ENCODE results near the gene SEMA3C. TPM values are rescaled to one million over a fixed set of nuclear protein-coding genes. Genes with fewer than 3 reads are reported as not detected.

Gene SEMA3C
- total RNA-seq, 1 donor from 2014 or later = 67.8 TPM

DNA sequence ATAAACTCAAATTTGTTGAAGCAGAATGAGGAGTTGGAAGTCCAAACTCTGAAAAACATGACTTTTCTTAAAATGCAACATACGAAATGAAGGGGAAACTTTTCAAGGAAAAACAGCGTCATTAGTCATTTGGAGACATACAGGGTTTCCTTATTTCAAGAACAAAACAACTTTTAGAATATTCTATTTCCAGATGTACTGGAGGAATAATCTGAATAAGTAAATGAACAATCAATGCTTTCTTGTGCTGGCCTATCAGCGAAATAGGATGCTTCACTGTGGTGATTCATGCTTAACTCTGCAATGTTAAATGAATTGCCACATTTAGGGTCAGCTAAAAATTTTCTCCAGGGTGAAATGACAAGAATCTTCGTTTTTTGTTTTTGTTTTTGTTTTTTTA, 114.3 kb downstream of the SEMA3C start:
- no peak overlapping the region for H3K4me3 Mint-ChIP-seq
- TF ChIP-seq, protein P1, sequence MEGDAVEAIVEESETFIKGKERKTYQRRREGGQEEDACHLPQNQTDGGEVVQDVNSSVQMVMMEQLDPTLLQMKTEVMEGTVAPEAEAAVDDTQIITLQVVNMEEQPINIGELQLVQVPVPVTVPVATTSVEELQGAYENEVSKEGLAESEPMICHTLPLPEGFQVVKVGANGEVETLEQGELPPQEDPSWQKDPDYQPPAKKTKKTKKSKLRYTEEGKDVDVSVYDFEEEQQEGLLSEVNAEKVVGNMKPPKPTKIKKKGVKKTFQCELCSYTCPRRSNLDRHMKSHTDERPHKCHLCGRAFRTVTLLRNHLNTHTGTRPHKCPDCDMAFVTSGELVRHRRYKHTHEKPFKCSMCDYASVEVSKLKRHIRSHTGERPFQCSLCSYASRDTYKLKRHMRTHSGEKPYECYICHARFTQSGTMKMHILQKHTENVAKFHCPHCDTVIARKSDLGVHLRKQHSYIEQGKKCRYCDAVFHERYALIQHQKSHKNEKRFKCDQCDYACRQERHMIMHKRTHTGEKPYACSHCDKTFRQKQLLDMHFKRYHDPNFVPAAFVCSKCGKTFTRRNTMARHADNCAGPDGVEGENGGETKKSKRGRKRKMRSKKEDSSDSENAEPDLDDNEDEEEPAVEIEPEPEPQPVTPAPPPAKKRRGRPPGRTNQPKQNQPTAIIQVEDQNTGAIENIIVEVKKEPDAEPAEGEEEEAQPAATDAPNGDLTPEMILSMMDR (conservative IDR thresholded peaks at IDR 0.05) = no peak
- H3K9me3 Mint-ChIP-seq = peaks cover 2% of the 10 kb centered on the region

DNA sequence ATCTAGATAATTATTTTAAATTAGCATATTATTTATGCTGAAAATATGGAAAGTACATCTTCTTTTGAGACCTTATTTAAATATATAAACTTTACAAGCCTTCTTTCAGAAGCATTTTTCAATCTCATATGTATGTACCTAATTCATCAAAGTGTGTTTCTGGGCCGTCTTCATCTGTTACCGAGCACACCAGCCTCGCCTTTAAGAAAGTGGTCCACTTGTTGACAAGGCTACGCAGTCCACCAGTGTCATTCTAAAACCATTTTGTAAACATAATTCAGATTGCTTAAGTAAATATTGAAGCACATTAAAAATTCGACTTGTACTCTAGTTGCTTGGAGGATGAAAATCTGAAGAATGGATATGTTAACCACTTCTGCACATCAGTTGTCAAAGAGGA, 116.3 kb downstream of the SEMA3C start:
- no peak overlapping the region for H3K27ac Mint-ChIP-seq
- no peak for DNase-seq (ENCODE audit: extremely low spot score, unreplicated experiment)
- H3K4me3 Mint-ChIP-seq = no peak overlapping the region
- peaks cover 4% of the 10 kb centered on the region for H3K36me3 Mint-ChIP-seq
- TF ChIP-seq, protein P1 (conservative IDR thresholded peaks at IDR 0.05) = no peak
- no peaks in the 10 kb centered on the region for H3K27me3 Mint-ChIP-seq
- H3K9me3 Mint-ChIP-seq = no peaks in the 10 kb centered on the region
- H3K4me1 Mint-ChIP-seq (ENCODE audit: unreplicated experiment) = peaks cover 5% of the 10 kb centered on the region

More for the DNA sequence above, 114.3 kb downstream of the SEMA3C start:
- peaks cover 9% of the 10 kb centered on the region for H3K36me3 Mint-ChIP-seq
- peaks cover 5% of the 10 kb centered on the region for H3K4me1 Mint-ChIP-seq (ENCODE audit: unreplicated experiment)
- no peaks in the 10 kb centered on the region for H3K27me3 Mint-ChIP-seq
- H3K27ac Mint-ChIP-seq = no peak overlapping the region
- no peak for DNase-seq (ENCODE audit: extremely low spot score, unreplicated experiment)

DNA sequence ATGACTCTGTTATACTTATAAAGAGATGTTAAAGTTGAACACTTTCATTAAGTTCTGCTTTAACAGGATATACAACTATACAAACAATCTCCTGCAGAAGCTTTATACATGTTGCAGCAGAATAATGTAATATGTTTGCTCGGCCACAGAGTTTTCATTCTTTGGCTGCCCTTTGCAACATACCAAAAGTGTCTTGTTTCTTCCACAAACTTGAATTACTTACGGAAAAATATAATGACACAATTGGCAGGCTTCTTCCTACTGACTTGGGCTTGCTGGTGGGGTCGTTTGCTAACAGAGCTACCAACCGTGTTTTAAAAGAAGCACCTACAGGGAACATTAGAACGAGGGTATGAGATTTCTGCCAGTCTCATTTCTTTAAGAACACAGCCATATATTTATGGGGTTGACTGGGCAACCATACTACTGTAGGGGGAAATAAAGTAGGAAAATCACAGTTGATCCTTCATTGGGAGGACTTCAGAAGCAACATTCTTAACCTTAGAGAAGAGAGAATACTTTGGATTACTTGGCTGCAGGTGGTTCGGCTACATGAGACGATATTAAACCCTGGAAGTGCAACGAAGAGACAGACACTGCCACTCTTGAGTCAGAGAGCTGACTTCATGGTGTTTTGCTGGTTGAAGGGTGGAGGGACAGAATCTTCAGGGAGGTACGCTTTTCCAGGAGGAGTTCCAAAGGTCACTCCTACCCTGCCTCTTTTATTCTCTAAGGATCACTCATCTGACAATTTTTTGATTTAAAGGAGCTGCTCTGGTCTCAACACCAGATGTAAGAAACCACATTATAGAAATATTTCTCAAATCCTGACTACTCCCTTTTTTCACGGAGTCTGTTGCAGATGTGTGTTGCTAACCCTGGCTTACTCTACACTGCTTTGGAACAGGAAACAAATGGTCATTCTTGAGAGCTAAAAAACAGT, 123.9 kb downstream of the SEMA3C start:
- no peak for DNase-seq (ENCODE audit: extremely low spot score, unreplicated experiment)
- TF ChIP-seq, protein P1 (conservative IDR thresholded peaks at IDR 0.05) = no peak
- H3K4me1 Mint-ChIP-seq (ENCODE audit: unreplicated experiment) = peaks cover 20% of the 10 kb centered on the region
- peaks cover 3% of the 10 kb centered on the region for H3K27me3 Mint-ChIP-seq
- H3K9me3 Mint-ChIP-seq = no peaks in the 10 kb centered on the region
- H3K36me3 Mint-ChIP-seq = peaks cover 29% of the 10 kb centered on the region
- H3K27ac Mint-ChIP-seq = no peak overlapping the region
- H3K4me3 Mint-ChIP-seq = no peak overlapping the region

DNA sequence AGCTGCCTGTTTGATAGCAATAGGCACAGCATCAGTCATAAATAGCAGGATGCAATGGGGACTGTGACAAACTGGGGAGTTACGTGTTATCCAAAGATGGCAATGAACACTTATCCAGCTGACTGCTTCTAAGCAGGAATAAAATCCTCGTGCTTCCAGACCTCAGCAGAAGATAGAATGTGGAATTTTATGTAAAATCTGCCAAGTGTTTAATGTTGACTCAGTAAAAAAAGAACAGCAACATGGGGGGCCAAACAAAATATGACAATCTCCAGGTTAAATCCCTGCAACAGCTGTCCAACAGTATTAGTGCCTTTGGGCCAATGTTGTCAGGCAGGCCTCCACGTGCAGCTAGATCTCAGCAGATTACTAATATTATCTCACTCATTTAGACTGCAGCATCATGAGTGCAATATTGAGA, 127.3 kb downstream of the SEMA3C start:
- peaks cover 3% of the 10 kb centered on the region for H3K27me3 Mint-ChIP-seq
- H3K9me3 Mint-ChIP-seq = peaks cover 4% of the 10 kb centered on the region
- no peak overlapping the region for H3K4me3 Mint-ChIP-seq
- peaks cover 24% of the 10 kb centered on the region for H3K4me1 Mint-ChIP-seq (ENCODE audit: unreplicated experiment)
- no peak for DNase-seq (ENCODE audit: extremely low spot score, unreplicated experiment)
- peaks cover 39% of the 10 kb centered on the region for H3K36me3 Mint-ChIP-seq
- TF ChIP-seq, protein P1 (conservative IDR thresholded peaks at IDR 0.05) = no peak
- no peak overlapping the region for H3K27ac Mint-ChIP-seq

DNA sequence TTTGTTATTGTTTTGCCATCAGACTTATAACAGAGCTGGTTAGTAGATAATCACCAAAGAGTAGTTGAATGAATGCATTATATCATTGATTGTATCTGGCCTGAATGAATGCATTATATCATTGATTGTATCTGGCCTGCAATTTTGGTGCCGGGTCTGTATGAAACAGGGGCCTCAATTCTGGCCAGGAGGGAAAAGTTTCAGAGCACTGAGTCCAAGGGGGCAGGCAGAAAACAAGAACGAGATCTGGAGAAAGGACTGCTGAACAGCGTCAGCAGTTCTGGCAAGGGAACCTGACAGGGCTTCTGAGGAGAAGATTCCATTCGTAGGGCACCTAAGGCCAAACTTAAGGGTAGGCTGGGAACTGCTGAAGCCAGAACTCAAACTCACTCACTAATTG, 128.0 kb downstream of the SEMA3C start:
- TF ChIP-seq, protein P1 (conservative IDR thresholded peaks at IDR 0.05) = no peak
- peaks cover 25% of the 10 kb centered on the region for H3K4me1 Mint-ChIP-seq (ENCODE audit: unreplicated experiment)
- peaks cover 40% of the 10 kb centered on the region for H3K36me3 Mint-ChIP-seq
- H3K27ac Mint-ChIP-seq = no peak overlapping the region
- peaks cover 5% of the 10 kb centered on the region for H3K9me3 Mint-ChIP-seq
- peaks cover 3% of the 10 kb centered on the region for H3K27me3 Mint-ChIP-seq
- no peak for DNase-seq (ENCODE audit: extremely low spot score, unreplicated experiment)
- no peak overlapping the region for H3K4me3 Mint-ChIP-seq
